ENCODE results near the gene FRS2. TPM values are rescaled to one million over a fixed set of nuclear protein-coding genes. Genes with fewer than 3 reads are reported as not detected.

Gene FRS2
- total and polyA plus RNA-seq, 10 donors = 3.4 to 51.7 (median 26.5) TPM

DNA sequence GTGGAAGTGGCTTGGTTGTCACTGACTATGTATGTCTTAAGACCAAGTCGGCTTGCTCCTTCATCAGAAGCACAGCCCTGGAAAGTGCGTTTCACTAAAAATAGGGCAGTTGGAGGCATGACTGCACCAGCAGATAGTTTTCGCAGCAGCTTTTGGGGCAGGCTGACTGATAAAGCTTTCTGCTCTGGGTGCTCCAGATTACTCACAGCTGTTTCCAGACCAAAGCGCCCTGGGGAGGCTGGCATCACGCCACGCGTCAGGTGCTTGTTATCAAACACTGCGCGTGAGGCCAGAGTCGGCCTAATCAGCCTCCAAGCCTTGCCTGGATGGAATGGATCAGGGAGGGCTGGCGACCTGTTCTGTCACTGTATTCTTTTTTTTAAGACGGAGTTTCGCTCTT is 153.8 kb downstream of the FRS2 start:
- WGBS, 5 donors = 91 to 98% (median 94%) methylated on average over 12 to 13 of the region's 13 CpGs
- H3K4me3 ChIP-seq = no peak overlapping the region
- no peak for DNase-seq
- H3K36me3 ChIP-seq = no peaks in the 10 kb centered on the region
- TF ChIP-seq POLR2AphosphoS5 (IDR thresholded peaks at IDR 0.05) = no peak
- TF ChIP-seq, protein P1, sequence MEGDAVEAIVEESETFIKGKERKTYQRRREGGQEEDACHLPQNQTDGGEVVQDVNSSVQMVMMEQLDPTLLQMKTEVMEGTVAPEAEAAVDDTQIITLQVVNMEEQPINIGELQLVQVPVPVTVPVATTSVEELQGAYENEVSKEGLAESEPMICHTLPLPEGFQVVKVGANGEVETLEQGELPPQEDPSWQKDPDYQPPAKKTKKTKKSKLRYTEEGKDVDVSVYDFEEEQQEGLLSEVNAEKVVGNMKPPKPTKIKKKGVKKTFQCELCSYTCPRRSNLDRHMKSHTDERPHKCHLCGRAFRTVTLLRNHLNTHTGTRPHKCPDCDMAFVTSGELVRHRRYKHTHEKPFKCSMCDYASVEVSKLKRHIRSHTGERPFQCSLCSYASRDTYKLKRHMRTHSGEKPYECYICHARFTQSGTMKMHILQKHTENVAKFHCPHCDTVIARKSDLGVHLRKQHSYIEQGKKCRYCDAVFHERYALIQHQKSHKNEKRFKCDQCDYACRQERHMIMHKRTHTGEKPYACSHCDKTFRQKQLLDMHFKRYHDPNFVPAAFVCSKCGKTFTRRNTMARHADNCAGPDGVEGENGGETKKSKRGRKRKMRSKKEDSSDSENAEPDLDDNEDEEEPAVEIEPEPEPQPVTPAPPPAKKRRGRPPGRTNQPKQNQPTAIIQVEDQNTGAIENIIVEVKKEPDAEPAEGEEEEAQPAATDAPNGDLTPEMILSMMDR (IDR thresholded peaks at IDR 0.05 in 8 of 11, conservative IDR thresholded peaks at IDR 0.05 in 3 of 11) = no peak
- no peak for TF ChIP-seq POLR2A (IDR thresholded peaks at IDR 0.05)
- intact Hi-C loops (cut with DNase I; ENCODE audit: low total_unique reads) = no loop called here
- H3K9me3 ChIP-seq = no peaks in the 10 kb centered on the region
- H3K27ac ChIP-seq = no peak overlapping the region
- no peaks in the 10 kb centered on the region for H3K4me1 ChIP-seq
- peaks cover 0 to 6% (median 0%) of the 10 kb centered on the region in 7 donors for H3K27me3 ChIP-seq (replicated peaks in 1 of 7)

DNA sequence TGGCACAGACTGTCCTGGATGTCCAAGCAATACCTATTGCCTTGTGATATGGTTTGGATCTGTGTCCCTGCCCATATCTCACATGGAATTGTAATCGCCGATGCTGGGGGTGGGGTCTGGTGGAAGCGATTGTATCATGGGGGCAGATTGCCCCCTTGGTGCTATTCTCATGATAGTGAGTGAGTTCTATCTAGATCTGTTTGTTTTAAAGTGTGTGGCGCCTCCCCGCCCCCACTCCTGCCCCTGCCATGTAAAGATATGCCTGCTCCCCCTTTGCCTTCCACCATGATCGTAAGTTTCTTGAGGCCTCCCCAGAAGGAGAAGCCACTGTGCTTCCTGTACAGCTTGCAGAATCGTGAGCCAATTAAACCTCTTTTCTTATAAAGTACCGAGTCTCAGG is 157.3 kb downstream of the FRS2 start:
- no peaks in the 10 kb centered on the region for H3K9me3 ChIP-seq
- 64 to 93% (median 85%) methylated on average over 8 of the region's 8 CpGs for WGBS, 5 donors
- intact Hi-C loops (cut with DNase I; ENCODE audit: low total_unique reads) = no loop called here
- no peak overlapping the region for H3K27ac ChIP-seq
- peaks cover 0 to 6% (median 0%) of the 10 kb centered on the region in 7 donors for H3K27me3 ChIP-seq (replicated peaks in 1 of 7)
- no peaks in the 10 kb centered on the region for H3K36me3 ChIP-seq
- no peak for TF ChIP-seq POLR2A (IDR thresholded peaks at IDR 0.05)
- no peak for TF ChIP-seq POLR2AphosphoS5 (IDR thresholded peaks at IDR 0.05)
- TF ChIP-seq, protein P1 (IDR thresholded peaks at IDR 0.05 in 8 of 11, conservative IDR thresholded peaks at IDR 0.05 in 3 of 11) = no peak
- no peak overlapping the region for H3K4me3 ChIP-seq
- no peak for DNase-seq
- no peaks in the 10 kb centered on the region for H3K4me1 ChIP-seq

Small RNAs within 50 kb of the gene (microRNA-seq; reads per million reads assigned to microRNA genes)
- gene MIR3913-1 = 0 reads per million in 3 donors
- gene MIR3913-2 = 0 reads per million in 3 donors

Small RNAs within 50 kb of the gene (small RNA-seq; reads per million reads assigned to genes)
- 2.4 to 3.8 (median 2.7) reads per million in 4 donors for gene MIR3913-1

Other genes with a start within 250 kb of the FRS2 start
- 10 to 100 TPM; 47.5 to 75.7 (median 66.2) TPM for gene CPSF6, start 230.8 kb upstream of the FRS2 start, total RNA-seq
- gene CPSF6, start 230.8 kb upstream of the FRS2 start, polyA plus RNA-seq = 10 to 100 TPM; 16.9 to 25.7 (median 18.6) TPM
- gene LYZ, start 122.0 kb upstream of the FRS2 start, total RNA-seq = 100 to 1,000 TPM; 149 to 941 (median 318) TPM
- 100 to 1,000 TPM in 2 of 3 donors, 10 to 100 TPM in 1; 96.3 to 166 (median 133) TPM for gene LYZ, start 122.0 kb upstream of the FRS2 start, polyA plus RNA-seq
- gene YEATS4, start 110.6 kb upstream of the FRS2 start, total RNA-seq = 10 to 100 TPM; 11.3 to 36.5 (median 15.4) TPM
- 10 to 100 TPM; 13.6 to 18.3 (median 17.6) TPM for gene YEATS4, start 110.6 kb upstream of the FRS2 start, polyA plus RNA-seq
- 100 to 1,000 TPM in 1 of 7 donors, 10 to 100 TPM in 6; 80.5 to 120 (median 89.0) TPM for gene CCT2, start 115.1 kb downstream of the FRS2 start, total RNA-seq
- 100 to 1,000 TPM in 2 of 3 donors, 10 to 100 TPM in 1; 91.6 to 104 (median 103) TPM for gene CCT2, start 115.1 kb downstream of the FRS2 start, polyA plus RNA-seq
- gene LRRC10, start 140.5 kb downstream of the FRS2 start, total RNA-seq = not detected
- gene LRRC10, start 140.5 kb downstream of the FRS2 start, polyA plus RNA-seq = not detected
- gene BEST3, start 228.9 kb downstream of the FRS2 start, total RNA-seq = under 1 TPM in 1 of 7 donors, not detected in 6; 0.14 TPM
- gene BEST3, start 228.9 kb downstream of the FRS2 start, polyA plus RNA-seq = not detected

Data from spleen (tissue), 11 donors.